GM21529 (cell line): Measurements from ENCODE around the gene TIMM44.
"Not testable (repeated sequence)": the region's sequence is repeated elsewhere in the genome, so short reads cannot be mapped to it uniquely, and the experiment has no call there.

ENCODE experiments used
- ATAC-seq: cut with Tn5 transposase; IDR thresholded peaks from one replicate; pipeline ENCODE4 v1.9.1; 2021; ENCODE audit not compliant: unreplicated experiment

Gene TIMM44

DNA sequence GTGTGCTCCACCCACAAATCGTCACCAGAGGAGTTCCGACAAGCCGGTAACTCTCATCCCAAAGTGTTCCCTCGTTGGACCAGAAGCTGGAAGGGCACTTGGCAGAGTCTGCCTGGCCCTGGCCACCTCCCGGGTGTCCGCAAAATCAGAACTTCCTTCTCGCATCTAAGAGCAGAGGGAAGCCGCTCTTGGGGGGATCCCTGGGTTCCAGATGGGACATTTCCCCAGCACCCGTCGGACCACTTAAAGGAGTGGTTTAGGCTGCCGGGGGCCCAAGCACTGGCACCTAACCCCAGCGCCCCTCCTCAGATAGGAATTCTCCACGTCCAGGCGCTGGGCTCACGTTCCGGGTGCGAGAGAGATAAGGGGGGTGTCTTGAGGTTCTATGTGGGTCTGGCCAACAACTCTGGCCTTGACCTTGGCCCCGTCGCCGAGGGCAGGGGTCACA, 40.6 kb downstream of the TIMM44 start:
- ATAC-seq = peak; percentile 3

DNA sequence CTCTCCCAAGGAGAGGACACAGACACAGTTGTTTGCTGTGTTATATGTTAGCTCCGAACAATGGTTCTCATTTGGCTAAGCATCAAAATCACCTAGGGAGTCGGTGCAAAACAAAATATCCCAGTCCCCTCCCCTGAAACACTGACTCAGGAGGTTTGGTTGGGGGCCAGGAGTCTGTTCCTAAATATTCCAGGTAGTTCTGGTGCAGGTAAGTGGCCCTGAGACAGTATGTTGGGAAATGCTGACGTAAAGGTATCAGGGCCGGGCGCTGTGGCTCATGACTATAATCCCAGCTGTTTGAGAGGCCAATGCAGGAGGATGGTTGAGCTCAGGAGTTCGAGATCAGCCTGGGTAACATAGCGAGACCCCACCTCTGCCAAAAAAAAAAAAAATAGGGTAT, 42.1 kb downstream of the TIMM44 start:
- ATAC-seq = no peak

DNA sequence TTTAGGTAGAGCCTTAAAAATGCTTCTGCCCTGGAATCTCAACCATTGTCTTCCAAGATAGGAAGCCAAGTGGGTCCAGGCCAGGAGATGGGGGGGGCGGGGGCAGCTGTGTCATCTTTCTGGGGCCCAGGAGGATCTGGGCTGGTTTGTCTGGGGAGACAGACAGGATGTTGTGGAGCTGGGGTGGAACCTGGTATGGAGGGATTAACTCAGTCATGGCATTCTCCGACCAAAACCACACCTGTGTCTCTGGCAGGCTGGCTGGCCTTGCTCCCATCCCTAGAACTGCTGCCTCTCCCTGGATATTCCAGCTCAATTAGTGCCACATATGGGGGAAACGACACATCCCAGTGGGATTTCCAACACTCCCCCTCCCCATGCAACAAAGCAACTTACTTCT, 42.5 kb downstream of the TIMM44 start:
- ATAC-seq = no peak

DNA sequence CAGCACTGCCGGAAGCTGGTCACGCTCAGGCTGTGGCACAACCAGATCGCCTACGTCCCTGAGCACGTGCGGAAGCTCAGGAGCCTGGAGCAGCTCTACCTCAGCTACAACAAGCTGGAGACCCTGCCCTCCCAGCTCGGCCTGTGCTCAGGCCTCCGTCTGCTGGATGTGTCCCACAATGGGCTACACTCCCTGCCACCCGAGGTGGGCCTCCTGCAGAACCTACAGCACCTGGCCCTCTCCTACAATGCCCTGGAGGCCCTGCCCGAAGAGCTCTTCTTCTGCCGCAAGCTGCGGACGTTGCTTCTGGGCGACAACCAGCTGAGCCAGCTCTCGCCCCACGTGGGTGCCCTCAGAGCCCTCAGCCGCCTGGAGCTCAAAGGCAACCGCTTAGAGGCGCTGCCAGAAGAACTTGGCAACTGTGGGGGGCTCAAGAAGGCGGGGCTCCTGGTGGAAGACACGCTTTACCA, 43.0 kb downstream of the TIMM44 start:
- ATAC-seq = no peak

DNA sequence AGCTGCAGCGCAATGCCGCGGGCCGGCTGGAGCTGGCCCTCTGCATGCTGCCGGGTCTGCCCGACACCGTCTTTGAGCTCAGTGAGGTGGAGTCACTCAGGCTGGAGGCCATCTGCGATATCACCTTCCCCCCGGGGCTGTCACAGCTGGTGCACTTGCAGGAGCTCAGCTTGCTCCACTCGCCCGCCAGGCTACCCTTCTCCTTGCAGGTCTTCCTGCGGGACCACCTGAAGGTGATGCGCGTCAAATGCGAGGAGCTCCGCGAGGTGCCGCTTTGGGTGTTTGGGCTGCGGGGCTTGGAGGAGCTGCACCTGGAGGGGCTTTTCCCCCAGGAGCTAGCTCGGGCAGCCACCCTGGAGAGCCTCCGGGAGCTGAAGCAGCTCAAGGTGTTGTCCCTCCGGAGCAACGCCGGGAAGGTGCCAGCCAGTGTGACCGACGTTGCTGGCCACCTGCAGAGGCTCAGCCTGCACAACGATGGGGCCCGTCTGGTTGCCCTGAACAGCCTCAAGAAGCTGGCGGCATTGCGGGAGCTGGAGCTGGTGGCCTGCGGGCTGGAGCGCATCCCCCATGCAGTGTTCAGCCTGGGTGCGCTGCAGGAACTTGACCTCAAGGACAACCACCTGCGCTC, 43.6 kb downstream of the TIMM44 start:
- ATAC-seq = no peak

DNA sequence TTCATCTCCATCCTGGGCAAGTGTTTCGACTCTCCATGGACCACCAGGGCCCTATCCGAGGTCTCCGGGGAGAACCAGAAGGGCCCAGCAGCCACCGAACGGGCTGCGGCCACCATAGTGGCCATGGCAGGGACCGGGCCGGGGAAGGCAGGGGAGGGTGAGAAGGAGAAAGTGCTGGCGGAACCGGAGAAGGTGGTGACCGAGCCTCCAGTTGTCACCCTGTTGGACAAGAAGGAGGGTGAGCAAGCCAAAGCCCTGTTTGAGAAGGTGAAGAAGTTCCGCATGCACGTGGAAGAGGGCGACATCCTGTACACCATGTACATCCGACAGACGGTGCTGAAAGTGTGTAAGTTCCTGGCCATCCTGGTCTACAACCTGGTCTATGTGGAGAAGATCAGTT, 44.5 kb downstream of the TIMM44 start:
- no peak for ATAC-seq

DNA sequence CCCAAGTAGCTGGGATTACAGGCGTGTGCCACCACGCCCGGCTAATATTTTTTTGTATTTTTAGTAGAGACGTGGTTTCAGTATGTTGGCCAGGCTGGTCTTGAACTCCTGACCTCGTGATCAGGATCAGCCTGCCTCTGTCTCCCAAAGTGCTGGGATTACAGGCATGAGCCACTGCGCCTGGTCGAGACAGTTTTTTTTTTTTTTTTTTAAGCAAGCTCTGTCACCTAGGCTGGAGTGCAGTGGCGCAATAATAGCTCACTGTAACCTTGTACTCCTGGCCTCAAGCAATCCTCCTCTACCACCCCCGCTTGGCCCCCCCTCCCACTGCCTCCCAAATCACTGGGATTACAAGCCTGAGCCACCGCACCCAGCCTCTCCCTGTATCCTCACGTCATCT, 46.2 kb downstream of the TIMM44 start:
- ATAC-seq = no peak

DNA sequence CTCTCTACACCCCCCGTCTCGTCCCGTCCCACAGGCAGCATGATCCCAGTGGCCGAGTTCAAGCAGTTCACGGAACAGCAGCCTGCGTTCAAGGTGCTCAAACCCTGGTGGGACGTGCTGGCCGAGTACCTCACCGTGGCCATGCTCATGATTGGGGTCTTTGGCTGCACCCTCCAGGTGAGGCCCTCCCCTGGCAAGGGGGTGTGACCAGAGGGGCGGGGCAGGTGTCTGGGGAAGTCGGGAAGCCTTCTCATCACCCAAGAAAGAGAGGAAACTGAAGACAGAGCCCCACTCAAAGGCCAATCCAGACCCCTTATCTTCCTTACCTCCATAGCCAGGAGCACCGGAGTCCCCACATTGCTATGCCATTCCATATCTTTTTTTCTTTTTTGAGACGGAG, 47.9 kb downstream of the TIMM44 start:
- no peak for ATAC-seq

DNA sequence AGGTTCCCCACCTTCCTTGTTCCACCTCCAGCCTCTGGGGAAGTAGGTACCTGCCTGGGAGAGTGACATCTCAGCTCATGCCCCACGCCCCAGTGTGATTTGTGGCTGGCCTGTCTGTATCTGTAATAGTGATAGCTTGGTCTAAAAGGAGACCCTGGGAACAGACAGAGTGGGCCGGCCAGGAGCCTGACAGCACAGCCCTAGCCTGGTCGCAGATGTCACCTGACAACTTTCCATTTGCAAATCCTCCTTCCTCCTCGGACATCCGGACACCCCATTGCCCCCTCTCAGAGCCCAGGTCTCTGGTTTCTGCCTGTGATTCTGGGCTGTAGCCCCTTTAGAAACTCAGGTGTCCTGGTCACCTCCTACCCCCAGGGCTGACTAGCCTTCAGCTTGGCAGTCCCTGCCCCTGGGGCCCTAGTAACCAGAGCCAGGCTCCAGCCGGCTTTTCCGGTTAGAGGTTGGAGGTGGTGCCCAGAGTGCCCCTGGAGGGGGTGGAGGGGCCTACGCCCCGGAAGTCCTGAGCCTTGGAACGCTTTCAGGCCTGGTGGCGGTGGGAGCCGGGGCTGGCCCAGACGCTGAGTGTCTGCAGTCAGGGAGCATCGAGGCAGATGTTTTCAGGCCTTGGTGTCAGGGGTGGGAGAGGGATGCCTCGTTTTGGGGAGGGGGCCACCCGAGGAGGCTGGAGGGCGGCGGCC, 48.7 kb downstream of the TIMM44 start:
- no peak for ATAC-seq

DNA sequence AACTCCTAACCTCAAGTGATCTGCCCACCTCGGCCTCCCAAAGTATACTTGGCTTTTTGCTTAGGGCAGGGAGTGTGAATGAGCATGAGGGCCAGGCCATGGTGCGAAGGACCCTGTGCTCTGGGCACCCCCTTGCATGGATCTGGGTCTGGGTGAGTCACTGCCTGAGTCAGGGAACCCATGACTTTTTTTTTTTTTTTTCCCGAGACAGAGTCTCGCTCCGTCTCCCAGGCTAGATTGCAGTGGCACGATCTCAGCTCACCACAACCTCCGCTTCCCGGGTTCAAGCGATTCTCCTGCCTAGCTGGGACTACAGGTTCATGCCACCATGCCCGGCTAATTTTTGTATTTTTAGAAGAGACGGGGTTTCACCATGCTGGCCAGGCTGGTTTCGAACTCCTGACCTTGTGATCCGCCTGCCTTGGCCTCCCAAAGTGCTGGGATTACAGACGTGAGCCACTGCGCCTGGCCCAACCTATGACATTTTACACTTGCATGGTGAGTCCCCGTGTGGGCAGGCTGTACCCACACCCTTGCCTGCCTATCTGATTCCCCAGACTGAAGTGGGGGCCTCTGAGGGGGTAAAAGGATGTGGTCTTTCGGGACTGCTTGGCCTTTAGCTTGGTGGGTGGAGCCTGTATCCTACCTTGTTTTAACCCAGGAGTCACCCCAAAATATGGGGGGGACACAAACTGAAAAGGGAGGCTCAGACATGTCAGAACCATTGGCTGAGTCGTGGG, 49.9 kb downstream of the TIMM44 start:
- ATAC-seq = not testable (repeated sequence)

DNA sequence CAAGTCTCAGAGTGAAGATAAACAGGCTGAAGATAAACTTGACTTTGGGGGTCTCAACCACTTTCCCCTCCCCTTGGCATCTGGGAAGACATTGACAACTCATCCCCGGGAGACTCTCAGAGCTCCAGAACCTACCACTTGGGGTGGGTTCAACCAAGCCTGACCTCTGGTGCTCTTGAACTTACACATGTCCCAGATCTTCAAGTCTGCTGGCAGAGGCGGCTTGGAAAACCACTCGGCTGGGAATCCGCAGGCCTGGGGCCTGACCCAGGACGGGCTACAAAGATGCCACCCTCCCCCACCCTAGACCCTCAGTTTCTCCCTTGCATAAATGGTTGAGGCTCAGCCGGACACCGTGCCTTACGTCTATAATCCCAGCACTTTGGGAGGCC, 54.6 kb downstream of the TIMM44 start:
- no peak for ATAC-seq

DNA sequence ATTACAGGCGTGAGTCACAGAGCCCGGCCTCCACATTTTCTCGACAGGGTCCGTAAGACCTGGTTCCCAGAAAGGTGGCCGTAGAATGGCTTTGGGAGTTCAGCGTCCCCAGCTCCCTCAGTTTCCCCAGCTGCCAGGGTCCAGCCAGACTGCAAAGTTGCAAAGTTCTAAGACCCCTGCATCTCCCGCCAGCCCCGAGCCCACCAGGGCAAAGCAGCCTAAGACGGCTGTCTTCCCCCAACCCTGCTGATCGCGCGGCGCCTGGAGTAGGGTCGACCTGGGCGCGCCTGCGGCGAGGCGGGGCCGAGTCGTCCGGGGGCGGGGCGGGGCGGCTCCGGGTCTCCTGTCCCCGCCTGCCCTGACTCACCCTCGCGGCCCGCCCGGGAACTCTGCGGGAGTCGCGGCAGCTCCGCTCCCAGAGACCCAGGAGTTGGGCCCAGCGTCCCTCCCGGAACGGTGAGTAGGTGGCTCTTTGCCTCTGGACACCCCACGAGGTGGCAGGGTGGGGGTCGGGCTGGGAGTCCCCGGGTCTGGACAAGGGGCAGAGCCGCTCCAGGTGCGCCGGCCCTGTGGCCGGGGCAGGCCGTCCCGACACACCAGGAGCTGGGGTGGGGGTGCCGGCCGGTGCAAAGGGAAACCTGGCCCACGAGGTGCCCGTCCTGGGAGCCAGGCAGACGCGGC, 55.2 kb downstream of the TIMM44 start, which contains the start of gene LRRC8E:
Gene LRRC8E, plus strand, starts transcription at position 366 of the 681 bp plus-strand sequence. CDS start 7,094 bp downstream, outside the sequence.
- ATAC-seq = no peak

DNA sequence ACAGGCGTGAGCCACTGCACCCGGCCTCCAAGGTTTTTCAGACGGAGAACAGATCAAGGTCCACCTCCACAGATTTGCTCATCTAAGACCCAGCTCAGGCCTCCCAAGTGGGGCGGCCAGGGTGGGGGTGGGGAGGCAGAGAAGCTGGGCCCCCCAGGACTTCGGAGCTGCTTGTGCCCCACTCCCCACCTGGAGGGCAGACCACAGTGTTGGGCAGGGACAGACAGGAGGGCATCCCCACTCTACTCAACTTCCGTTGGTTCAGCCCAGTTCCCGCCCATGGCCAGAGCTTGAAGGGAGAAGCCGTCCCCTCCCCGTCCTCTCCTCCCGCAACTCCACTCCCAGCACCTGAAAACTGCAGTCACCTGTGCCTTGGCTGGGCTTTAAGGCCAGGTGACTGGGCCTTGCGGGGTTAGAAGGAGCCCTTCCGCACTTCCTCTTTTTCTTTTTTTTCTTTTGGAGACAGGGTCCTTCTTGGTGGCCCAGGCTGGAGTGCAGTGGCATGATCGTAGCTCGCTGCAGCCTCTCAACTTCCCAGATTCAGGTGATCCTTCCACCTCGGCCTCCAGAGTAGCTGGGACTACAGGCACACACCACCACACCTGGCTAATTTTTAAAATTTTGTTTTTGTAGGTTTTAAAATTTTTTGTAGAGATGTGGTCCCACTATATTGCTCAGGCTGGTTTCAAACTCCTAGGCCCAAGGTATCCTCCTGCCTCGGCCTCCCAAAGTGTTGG, 55.9 kb downstream of the TIMM44 start:
- ATAC-seq = no peak

DNA sequence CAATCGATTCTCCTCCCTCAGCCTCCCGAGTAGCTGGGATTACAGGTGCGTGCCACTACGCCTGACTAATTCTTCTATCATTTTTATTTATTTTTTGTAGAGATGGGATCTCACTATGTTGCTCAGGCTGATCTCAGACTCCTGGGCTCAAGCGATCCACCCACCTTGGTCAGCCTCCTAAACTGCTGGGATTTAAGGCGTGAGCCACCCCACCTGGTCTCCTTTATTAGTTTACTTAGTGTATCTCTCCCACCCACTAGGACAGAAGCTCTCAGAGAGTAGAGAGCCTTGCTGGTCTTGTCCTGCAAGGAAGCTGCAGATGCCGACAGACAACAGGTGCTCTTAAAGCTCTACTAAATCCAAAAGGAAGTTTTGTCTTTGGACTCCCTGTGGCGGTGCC, 57.6 kb downstream of the TIMM44 start:
- no peak for ATAC-seq

DNA sequence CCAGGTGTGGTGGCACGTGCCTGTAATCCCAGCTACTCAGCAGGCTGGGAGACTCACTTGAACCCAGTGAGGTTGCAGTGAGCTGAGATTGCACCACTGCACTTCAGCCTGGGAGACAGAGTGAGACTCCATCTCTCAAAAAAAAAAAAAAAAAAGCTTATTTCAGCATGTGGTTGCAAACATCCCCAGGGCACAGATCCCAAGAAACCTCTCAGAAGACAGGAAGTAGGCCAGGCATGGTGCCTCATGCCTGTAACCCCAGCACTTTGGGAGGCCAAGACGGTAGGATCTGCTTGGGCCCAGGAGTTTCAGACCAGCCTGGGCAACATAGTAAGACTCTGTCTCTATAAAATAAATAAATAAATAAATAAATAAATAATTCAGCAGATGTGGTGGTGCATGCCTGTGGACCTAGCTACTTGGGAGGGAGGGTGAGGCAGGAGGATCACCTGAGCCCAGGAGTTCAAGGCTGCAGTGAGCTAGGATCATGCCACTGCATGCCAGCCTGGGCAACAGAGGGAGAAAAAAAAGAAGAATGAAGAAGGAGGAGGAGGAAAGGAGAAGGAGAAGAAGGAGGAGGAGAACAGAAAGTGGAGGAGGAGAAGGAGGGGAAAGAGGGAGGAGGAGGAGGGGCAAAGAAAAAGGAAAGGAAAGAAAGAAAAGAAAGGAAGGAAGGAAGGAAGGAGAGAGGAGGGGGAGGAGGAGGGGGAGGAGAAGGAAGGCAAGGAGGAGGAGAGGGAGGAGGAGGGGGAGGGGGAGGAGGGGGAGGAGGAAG, 59.5 kb downstream of the TIMM44 start:
- ATAC-seq = no peak

DNA sequence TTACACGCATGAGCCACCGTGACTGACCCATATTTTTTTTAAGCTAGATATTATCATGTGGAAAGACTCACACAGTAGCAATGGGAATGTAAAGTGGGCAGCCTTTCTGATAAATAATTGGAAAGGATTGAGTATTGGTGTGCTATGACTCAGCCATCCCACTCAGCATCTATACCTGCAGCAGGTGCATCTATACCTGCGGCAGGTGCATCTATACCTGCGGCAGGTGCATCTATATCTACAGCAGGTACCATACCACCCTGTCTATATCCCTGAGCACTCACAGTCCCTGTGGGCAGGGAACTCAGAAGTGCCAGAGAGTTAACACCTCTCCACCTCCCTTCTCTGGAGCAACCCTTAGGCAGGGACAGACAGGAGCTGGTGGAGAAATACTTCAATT, 60.4 kb downstream of the TIMM44 start:
- no peak for ATAC-seq

DNA sequence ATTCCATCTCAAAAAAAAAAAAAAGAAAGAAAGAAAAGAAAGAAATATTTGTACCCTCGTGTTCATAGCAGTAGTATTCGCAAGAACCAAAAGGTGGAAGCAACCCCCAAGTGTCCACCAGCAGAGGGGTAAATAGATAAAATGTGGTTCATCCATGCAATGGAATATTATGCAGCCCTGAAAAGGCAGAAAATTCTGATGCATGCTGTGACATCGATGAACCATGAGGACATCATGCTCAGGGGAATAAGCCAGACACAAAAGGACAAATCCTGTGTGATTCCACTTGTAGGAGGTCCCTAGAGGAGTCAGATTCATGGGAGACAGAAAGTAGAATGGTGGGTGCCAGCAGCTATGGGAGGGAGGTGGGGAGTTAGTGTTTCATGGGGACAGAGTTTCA, 61.6 kb downstream of the TIMM44 start:
- no peak for ATAC-seq

DNA sequence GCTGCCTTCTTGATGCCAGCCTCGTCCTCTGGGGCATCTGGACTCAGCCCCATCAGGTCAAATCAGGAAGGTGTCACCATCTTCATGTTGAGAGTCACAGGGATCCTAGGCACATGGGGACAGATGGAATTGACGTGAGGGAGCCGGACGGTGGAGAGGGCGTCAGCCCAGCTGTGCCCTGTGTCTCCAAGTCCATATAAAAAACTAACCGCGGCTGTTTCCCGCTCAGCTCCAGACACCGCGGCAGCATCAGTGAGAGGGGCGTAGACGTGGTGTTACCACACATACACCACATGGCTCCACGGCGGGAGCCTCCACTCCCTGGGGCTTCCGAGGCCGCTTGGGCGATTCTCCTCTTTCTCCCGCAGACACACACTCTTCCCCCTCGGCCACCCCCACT, 63.6 kb downstream of the TIMM44 start:
- no peak for ATAC-seq

DNA sequence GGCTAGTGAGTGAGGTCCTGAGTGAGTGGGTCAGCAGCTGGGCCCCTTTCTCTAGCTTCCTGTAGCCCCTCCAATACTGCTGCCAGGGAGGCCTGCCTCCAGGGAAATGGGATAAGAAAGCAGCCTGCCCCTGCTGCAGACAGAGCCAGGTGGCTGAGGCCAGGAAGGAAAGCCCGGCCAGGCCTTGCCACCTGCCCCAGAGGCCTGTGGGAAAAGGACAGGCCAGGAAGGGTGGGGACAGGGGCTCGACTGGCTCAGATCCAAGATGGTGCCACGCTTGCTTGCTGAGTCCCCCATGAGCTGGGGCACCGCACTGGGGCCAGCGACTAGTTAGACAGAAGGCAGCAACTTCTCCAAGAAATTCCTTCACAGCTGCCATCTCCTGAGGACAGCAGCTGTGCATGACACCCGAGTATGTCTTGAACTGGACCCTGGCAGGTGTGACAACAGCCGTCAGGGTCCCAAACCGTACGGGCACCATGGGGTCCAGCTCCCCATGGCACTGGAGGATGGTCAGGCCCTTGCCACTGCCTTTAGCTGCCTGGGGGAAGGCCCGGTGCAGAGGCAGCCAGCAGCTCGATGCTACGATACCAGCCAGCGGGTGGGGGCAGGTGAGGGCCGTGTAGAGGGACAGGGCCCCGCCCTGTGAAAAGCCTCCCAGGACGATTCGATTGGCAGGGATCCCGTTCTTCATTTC, 64.2 kb downstream of the TIMM44 start:
- ATAC-seq = no peak
